ENCODE results near the gene PTS.

The PTS gene

DNA sequence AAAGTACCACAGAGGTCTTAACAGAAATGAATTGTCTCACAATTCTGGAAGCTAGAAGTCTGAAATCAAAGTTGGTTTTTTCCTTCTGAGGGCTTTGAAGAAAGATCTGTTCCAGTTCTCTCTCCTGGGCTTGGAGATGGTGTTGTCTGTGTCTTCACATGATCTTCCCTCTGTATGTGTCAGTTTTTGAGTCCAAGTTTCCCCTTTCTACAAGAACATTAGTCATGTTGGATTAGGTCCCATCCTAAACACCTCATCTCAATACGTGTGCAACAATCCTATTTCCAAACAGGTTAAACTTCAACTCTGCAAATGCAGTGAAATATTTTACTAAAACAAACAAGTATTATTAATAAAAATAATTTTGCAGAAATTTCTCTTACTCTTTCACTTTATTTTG is 3.1 kb upstream of the PTS start:
- no peak for DNase-seq
- no peak overlapping the region for H3K4me3 ChIP-seq (ENCODE audit: low read depth, low read length)
- H3K27me3 ChIP-seq (replicated peaks) = no peaks in the 10 kb centered on the region
- TF ChIP-seq, protein P1, sequence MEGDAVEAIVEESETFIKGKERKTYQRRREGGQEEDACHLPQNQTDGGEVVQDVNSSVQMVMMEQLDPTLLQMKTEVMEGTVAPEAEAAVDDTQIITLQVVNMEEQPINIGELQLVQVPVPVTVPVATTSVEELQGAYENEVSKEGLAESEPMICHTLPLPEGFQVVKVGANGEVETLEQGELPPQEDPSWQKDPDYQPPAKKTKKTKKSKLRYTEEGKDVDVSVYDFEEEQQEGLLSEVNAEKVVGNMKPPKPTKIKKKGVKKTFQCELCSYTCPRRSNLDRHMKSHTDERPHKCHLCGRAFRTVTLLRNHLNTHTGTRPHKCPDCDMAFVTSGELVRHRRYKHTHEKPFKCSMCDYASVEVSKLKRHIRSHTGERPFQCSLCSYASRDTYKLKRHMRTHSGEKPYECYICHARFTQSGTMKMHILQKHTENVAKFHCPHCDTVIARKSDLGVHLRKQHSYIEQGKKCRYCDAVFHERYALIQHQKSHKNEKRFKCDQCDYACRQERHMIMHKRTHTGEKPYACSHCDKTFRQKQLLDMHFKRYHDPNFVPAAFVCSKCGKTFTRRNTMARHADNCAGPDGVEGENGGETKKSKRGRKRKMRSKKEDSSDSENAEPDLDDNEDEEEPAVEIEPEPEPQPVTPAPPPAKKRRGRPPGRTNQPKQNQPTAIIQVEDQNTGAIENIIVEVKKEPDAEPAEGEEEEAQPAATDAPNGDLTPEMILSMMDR (IDR thresholded peaks at IDR 0.05; ENCODE audit: low read depth, low read length, missing control alignments) = no peak
- no peak overlapping the region for H3K27ac ChIP-seq
- no peaks in the 10 kb centered on the region for H3K36me3 ChIP-seq (replicated peaks)
- in situ Hi-C loops (cut with HindIII; ENCODE audit: low pct_ligation_motif_present, low sequenced_read_pairs) = no loop called here

DNA sequence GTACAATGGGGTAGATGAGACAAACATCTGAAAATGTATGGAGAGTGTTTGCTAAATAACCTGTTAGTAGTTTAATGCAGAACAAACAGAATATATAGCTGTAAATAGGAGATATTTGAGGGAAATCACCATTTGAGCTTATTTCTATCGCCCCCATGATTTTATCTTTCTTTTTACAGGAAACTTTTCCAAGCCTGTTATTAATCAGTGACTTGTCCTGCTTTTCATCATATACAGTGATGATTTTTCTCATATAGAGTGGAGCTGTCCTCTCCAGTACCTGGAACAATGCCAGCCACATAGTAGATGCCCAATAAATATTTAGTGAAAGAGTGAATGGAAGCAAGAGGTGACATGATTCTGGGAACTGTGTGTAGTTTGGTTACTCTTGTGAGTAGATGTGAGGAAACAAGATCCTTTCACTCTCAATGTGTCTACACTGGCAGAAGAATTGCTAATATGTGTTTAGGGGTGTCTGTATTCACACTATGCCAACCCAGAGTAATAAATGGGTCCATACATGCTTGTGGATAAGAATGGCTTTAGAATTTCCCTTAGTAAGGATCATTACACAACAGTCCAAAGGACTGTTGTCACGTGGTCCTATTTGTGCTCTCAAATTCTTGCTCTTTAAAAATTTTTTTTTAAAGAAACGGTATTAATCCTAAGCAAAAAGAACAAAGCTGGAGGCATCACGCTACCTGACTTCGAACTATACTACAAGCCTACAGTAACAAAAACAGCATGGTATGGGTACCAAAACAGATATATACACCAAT is 2.3 kb upstream of the PTS start:
- no peak overlapping the region for H3K27ac ChIP-seq
- TF ChIP-seq, protein P1 (IDR thresholded peaks at IDR 0.05; ENCODE audit: low read depth, low read length, missing control alignments) = no peak
- no peak overlapping the region for H3K4me3 ChIP-seq (ENCODE audit: low read depth, low read length)
- peaks cover 5% of the 10 kb centered on the region for H3K36me3 ChIP-seq (replicated peaks)
- DNase-seq = no peak
- no peaks in the 10 kb centered on the region for H3K27me3 ChIP-seq (replicated peaks)
- in situ Hi-C loops (cut with HindIII; ENCODE audit: low pct_ligation_motif_present, low sequenced_read_pairs) = no loop called here

DNA sequence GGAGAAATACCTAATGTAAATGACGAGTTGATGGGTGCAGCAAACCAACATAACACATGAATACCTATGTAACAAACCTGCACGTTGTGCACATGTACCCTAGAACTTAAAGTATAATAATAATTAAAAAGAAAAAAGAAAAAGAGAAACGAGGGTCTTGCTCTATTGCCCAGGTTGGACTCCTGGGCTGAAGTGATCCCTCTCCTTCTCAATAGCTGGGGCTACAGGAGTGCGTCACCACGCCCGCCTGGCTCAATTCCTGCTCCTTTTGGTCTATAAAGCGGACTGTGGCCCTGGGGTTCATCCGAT is 521 bp upstream of the PTS start:
- Histone ChIP-seq H3K36me3 (replicated peaks) (peaks cover 6% of the 10 kb centered on the region), H3K27me3 (replicated peaks) (no peaks in the 10 kb centered on the region), H3K4me3 (ENCODE audit: low read depth, low read length) (peak overlapping the region; percentile 72), H3K27ac (peak overlapping the region; percentile 98)
- DNase-seq = peak; percentile 77
- in situ Hi-C loops (cut with HindIII; ENCODE audit: low pct_ligation_motif_present, low sequenced_read_pairs) = no loop called here
- TF ChIP-seq, protein P1 (IDR thresholded peaks at IDR 0.05; ENCODE audit: low read depth, low read length, missing control alignments) = no peak

DNA sequence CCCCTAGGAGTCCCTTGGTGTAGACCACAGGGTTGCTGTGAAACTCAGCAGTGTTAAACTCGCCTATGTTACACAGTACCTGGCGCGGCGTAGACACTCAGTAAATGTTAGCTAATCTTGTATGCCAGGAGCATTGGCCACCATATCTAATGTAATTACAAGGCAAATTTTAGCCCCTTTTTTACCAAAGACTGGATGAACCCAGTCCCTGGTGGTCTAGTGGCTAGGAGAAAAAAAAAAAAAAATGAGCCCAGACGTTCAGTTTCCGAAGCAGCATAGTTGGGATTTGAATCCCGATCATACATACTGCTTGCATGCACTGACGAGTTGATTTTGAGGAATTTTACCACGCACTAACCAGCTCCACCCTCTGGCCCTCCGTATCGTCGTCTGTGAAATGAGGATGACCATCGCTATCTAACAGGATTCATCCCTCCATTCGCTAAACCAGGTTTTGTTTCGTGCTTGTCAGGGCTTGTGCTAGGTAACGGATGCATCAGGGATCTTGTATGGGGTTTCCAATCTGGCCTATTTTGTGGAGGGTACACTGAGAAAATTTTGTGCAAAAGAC is 688 bp downstream of the PTS start:
- TF ChIP-seq, protein P1 (IDR thresholded peaks at IDR 0.05; ENCODE audit: low read depth, low read length, missing control alignments) = no peak
- peak overlapping the region; percentile 72 for H3K4me3 ChIP-seq (ENCODE audit: low read depth, low read length)
- DNase-seq = peak; percentile 31

DNA sequence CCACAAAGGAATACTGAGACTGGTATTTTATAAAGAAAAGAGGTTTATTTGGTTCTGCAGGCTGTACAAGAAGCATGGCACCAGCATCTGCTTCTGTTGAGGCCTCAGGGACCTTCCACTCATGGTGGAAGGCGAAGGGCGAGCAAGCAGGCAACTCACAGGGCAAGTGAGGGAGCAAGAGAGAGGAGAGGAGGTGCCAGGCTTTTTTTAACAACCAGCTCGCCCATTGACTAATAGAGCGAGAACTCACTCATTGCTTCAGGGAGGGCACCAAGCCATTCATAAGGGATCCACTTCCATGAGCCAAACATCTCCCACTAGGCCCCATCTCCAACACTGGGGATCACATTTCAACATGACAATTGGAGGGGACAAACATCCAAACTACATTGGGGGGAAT is 1.2 kb downstream of the PTS start:
- H3K27me3 ChIP-seq (replicated peaks) = no peaks in the 10 kb centered on the region
- peaks cover 9% of the 10 kb centered on the region for H3K36me3 ChIP-seq (replicated peaks)
- in situ Hi-C loops (cut with HindIII; ENCODE audit: low pct_ligation_motif_present, low sequenced_read_pairs) = no loop called here
- DNase-seq = no peak
- H3K27ac ChIP-seq = no peak overlapping the region
- peak overlapping the region; percentile 72 for H3K4me3 ChIP-seq (ENCODE audit: low read depth, low read length)
- TF ChIP-seq, protein P1 (IDR thresholded peaks at IDR 0.05; ENCODE audit: low read depth, low read length, missing control alignments) = no peak

More for the DNA sequence above, 688 bp downstream of the PTS start:
- H3K27ac ChIP-seq = peak overlapping the region; percentile 98
- H3K36me3 ChIP-seq (replicated peaks) = peaks cover 9% of the 10 kb centered on the region
- H3K27me3 ChIP-seq (replicated peaks) = no peaks in the 10 kb centered on the region
- in situ Hi-C loops (cut with HindIII; ENCODE audit: low pct_ligation_motif_present, low sequenced_read_pairs) = no loop called here
